A673 (cell line): Measurements from ENCODE around the gene FAM227A.

Source experiments
- CTCF ChIP-seq: fragments of 300-800, 200-600 bp; sonication (generic); conservative IDR thresholded peaks from 2 replicates; pipeline ENCODE4 v1.5.1; 2017; ENCODE audit warnings: low read depth, mild to moderate bottlenecking, antibody characterized with exemption, low read length, moderate library complexity, mixed read lengths
- EZH2 ChIP-seq: fragments of 200-600 bp; sonication (generic); IDR thresholded peaks from 2 replicates; pipeline ENCODE4 v1.6.1; 2017; ENCODE audit warnings: borderline replicate concordance, low read depth, mild to moderate bottlenecking, mixed read lengths, antibody characterized with exemption, low read length; ENCODE audit not compliant: poor library complexity, severe bottlenecking

DNA sequence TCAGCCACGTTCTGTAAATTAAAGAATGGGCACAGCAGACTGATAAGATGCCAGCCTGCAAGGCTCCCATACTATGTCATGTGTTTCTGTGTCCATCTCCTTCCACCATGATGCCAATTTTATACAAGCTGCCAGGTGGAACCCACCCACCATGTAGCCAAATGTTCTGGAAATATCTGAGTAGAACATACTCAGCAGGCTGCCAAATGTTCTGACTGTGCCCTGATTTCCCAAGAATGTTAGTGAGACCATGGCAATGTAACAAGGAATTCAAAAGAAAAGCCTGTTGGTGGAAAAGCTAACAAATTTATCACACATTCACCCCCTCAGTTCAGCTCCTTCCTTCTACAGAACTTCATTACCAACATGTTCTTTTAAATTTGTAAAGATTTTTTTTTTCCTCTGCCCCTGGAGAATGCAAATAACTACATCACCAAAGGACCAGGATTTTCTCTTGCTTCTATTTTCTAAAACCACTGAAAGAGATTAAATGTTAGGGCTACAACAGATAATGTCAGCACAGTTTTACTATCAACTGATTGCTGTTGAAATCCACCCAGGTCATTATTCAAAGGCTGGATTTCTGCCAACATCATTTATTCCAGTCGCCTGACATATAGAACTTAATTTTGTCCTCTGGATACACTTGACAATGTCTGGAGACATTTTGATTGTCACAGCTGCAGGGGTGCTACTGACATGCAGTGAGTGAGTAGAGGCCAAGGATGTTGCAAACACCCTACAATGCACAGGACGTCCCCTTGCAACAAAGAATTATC, 89.3 kb downstream of the FAM227A start:
- TF ChIP-seq CTCF: no peak
- no peak for TF ChIP-seq EZH2
